ENCODE data around the gene ERC2. TPM values are rescaled to one million over a fixed set of nuclear protein-coding genes. Genes with fewer than 3 reads are reported as not detected.

ERC2 gene
- total and polyA plus RNA-seq, 2 donors (not counting 3 experiments of a cell fraction or from before 2014, with no cell fraction given) = 5.6 to 15.5 TPM

DNA sequence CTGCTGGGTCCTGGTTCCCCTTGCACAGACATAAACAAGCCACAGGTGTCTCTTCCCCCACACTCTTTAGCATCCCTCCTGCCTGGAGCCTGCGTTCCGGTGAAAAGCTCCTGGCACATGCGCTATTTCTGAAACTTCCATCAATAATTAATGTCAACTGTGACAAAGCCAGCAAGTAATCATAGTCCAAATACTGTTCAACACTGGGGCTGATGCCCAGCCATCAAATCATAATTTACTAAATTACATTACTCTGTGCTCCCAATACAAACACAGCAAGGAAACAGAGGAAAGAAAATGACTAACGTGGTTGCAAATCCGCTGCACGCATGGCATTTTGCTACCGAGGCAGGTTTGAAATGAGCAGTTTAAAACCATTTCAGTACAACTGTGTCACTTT is 294.7 kb downstream of the ERC2 start:
- H3K27me3 ChIP-seq (ENCODE audit: control insufficient read depth in 2 of 2, insufficient read depth in 2 of 2, low read length in 2 of 2) = no peaks in the 10 kb centered on the region
- H3K4me2 ChIP-seq (ENCODE audit: insufficient read depth, low read length) = no peak overlapping the region
- FAIRE-seq (no peak), DNase-seq (ENCODE audit: low read depth, low spot score) (no peak)
- H2AFZ ChIP-seq (ENCODE audit: low read depth, low read length) = no peak overlapping the region
- dilution Hi-C loops (cut with MboI; ENCODE audit: extremely low pct_ligation_motif_present, low sequenced_read_pairs) (no loop called here), intact Hi-C loops (cut with micrococcal nuclease) (no loop called here)
- H3K9ac ChIP-seq (replicated peaks; ENCODE audit: extremely low read depth, insufficient read depth, low read length) = no peak overlapping the region
- no TSS peak for BruUV-seq (replicated peaks)
- no peaks in the 10 kb centered on the region for H3K79me2 ChIP-seq (ENCODE audit: control insufficient read depth, insufficient read depth, low read length)
- H3K36me3 ChIP-seq (ENCODE audit: control insufficient read depth in 2 of 2, extremely low read depth in 1 of 2, insufficient read depth in 2 of 2, low read length in 2 of 2) = no peaks in the 10 kb centered on the region
- H4K20me1 ChIP-seq (replicated peaks; ENCODE audit: control insufficient read depth, extremely low read depth, insufficient read depth, low read length) = no peaks in the 10 kb centered on the region
- no peak overlapping the region for H3K4me3 ChIP-seq (replicated peaks in 1 of 3; ENCODE audit: insufficient read depth in 1 of 3, low read depth in 1 of 3, low read length in 3 of 3)
- no peak overlapping the region for H3K27ac ChIP-seq (ENCODE audit: insufficient read depth, low read depth, low read length)
- no peak for TF ChIP-seq POLR2AphosphoS5 (IDR thresholded peaks at IDR 0.05; ENCODE audit: insufficient read depth, low read depth, low read length)
- TF ChIP-seq FOS (IDR thresholded peaks at IDR 0.05; ENCODE audit: borderline replicate concordance, insufficient read depth, low read length) = no peak
- TF ChIP-seq, protein P1, sequence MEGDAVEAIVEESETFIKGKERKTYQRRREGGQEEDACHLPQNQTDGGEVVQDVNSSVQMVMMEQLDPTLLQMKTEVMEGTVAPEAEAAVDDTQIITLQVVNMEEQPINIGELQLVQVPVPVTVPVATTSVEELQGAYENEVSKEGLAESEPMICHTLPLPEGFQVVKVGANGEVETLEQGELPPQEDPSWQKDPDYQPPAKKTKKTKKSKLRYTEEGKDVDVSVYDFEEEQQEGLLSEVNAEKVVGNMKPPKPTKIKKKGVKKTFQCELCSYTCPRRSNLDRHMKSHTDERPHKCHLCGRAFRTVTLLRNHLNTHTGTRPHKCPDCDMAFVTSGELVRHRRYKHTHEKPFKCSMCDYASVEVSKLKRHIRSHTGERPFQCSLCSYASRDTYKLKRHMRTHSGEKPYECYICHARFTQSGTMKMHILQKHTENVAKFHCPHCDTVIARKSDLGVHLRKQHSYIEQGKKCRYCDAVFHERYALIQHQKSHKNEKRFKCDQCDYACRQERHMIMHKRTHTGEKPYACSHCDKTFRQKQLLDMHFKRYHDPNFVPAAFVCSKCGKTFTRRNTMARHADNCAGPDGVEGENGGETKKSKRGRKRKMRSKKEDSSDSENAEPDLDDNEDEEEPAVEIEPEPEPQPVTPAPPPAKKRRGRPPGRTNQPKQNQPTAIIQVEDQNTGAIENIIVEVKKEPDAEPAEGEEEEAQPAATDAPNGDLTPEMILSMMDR (IDR thresholded peaks at IDR 0.05; ENCODE audit: extremely low read depth in 1 of 2, insufficient read depth in 1 of 2, low read depth in 1 of 2, low read length in 2 of 2) = no peak
- no peak for TF ChIP-seq EZH2 (IDR thresholded peaks at IDR 0.05; ENCODE audit: borderline replicate concordance, low read depth, low read length, severe bottlenecking)
- no peak for TF ChIP-seq POLR2A (IDR thresholded peaks at IDR 0.05; ENCODE audit: low read depth, low read length)
- TF ChIP-seq MYC (IDR thresholded peaks at IDR 0.05; ENCODE audit: low read depth, low read length) = no peak
- TF ChIP-seq GATA2 (IDR thresholded peaks at IDR 0.05; ENCODE audit: insufficient read depth, insufficient read length, low read depth, low read length) = no peak
- TF ChIP-seq JUN (IDR thresholded peaks at IDR 0.05; ENCODE audit: borderline replicate concordance, insufficient read depth, insufficient read length, low read depth) = no peak
- TF ChIP-seq, protein P2, sequence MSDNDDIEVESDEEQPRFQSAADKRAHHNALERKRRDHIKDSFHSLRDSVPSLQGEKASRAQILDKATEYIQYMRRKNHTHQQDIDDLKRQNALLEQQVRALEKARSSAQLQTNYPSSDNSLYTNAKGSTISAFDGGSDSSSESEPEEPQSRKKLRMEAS (IDR thresholded peaks at IDR 0.05; ENCODE audit: insufficient read depth, insufficient read length) = no peak
- H3K9me3 ChIP-seq (replicated peaks; ENCODE audit: control insufficient read depth, insufficient read depth, low read length) = no peaks in the 10 kb centered on the region
- no peaks in the 10 kb centered on the region for H3K4me1 ChIP-seq (ENCODE audit: control insufficient read depth, extremely low read depth, insufficient read depth, low read length)
- CTCF ChIA-PET = no interaction called here
- H3K9me1 ChIP-seq (replicated peaks; ENCODE audit: control insufficient read depth, extremely low read depth, insufficient read depth, low read length) = no peaks in the 10 kb centered on the region
- POLR2A ChIA-PET = no interaction called here
